T-helper 9 cell (primary cell): ENCODE measurements around the gene CFAP210.
"Not testable (repeated sequence)": the region's sequence is repeated elsewhere in the genome, so short reads cannot be mapped to it uniquely, and the experiment has no call there.

Experiments
- DNase-seq: peaks from one replicate; pipeline ENCODE4 v3.0.0-alpha.2; 2020

The CFAP210 gene

GRCh38 chr2:169712791-169713227 lies 18.6 kb upstream of the CFAP210 start:
- DNase-seq = no peak

- DNase-seq = no peak
These were observed 17.7 kb upstream of the CFAP210 start for GRCh38 chr2:169711751-169712509.

GRCh38 chr2:169709981-169710380 lies 15.8 kb upstream of the CFAP210 start:
- no peak for DNase-seq

GRCh38 chr2:169709331-169709730 lies 15.1 kb upstream of the CFAP210 start:
- DNase-seq = no peak

GRCh38 chr2:169707626-169708025 lies 13.4 kb upstream of the CFAP210 start:
- DNase-seq = no peak

- no peak for DNase-seq
These were observed 11.7 kb upstream of the CFAP210 start for GRCh38 chr2:169705927-169706326.

- no peak for DNase-seq
These were observed 10.0 kb upstream of the CFAP210 start for GRCh38 chr2:169704160-169704708.

GRCh38 chr2:169702996-169703395 lies 8.8 kb upstream of the CFAP210 start:
- no peak for DNase-seq

GRCh38 chr2:169699173-169699572 lies 5.0 kb upstream of the CFAP210 start:
- DNase-seq = not testable (repeated sequence)

GRCh38 chr2:169696381-169696780 lies 2.2 kb upstream of the CFAP210 start:
- no peak for DNase-seq

- DNase-seq = no peak
These were observed 672 bp upstream of the CFAP210 start for GRCh38 chr2:169694894-169695260.

- DNase-seq = no peak
These were observed 845 bp downstream of the CFAP210 start for GRCh38 chr2:169693360-169693759.

- DNase-seq = no peak
These were observed 1.5 kb downstream of the CFAP210 start for GRCh38 chr2:169692718-169693117.

- DNase-seq = no peak
These were observed 3.2 kb downstream of the CFAP210 start for GRCh38 chr2:169690958-169691357.

- DNase-seq = not testable (repeated sequence)
These were observed 6.3 kb downstream of the CFAP210 start for GRCh38 chr2:169687943-169688342.

GRCh38 chr2:169686825-169687224 lies 7.4 kb downstream of the CFAP210 start:
- not testable (repeated sequence) for DNase-seq

GRCh38 chr2:169684712-169685111 lies 9.5 kb downstream of the CFAP210 start:
- not testable (repeated sequence) for DNase-seq

- no peak for DNase-seq
These were observed 10.1 kb downstream of the CFAP210 start for GRCh38 chr2:169684135-169684565.

GRCh38 chr2:169683425-169684134 lies 10.6 kb downstream of the CFAP210 start:
- no peak for DNase-seq

- DNase-seq = no peak
These were observed 11.2 kb downstream of the CFAP210 start for GRCh38 chr2:169683054-169683424.

- DNase-seq = no peak
These were observed 17.4 kb downstream of the CFAP210 start for GRCh38 chr2:169676850-169677249.

- DNase-seq = no peak
These were observed 17.8 kb downstream of the CFAP210 start for GRCh38 chr2:169676357-169676756.

- no peak for DNase-seq
These were observed 20.3 kb downstream of the CFAP210 start for GRCh38 chr2:169673921-169674320.

- no peak for DNase-seq
These were observed 21.1 kb downstream of the CFAP210 start for GRCh38 chr2:169673106-169673505.
